Right lobe of liver (tissue), 4 donors: ENCODE results near the gene ACTN1.

Experiments used
- CTCF ChIP-seq, 4 donors: fragments of 200-600 bp in 3 of 4; fragments of 450-650 bp in 1 of 4; IDR thresholded peaks; one replicate each; pipeline versions ENCODE4 v1.5.1 to v1.8.0; 2016 to 2022; ENCODE audit warnings: antibody characterized with exemption in 4 of 4, mild to moderate bottlenecking in 2 of 4
- POLR2A ChIP-seq: fragments of 450-650 bp; IDR thresholded peaks from one replicate; pipeline ENCODE4 v1.6.1; 2017; ENCODE audit warnings: antibody characterized with exemption, mild to moderate bottlenecking
- donor health status: DM: no; HTN: no; CAD: no.
- donor health status: DM: no; HTN: no; CAD: no.
- donor health status: DM: no; HTN: yes; CAD: no.

GRCh38 chr14:68918612-68919011, 60.5 kb downstream of the ACTN1 start:
- no peak for TF ChIP-seq POLR2A
- TF ChIP-seq CTCF (IDR thresholded peaks at IDR 0.05): no peak
